Stimulated activated CD8-positive, alpha-beta memory T cell treated with anti-CD3 and anti-CD28 coated beads, Interleukin-4, amount 100 ng/mL, for 4 hours (primary cell): ENCODE data around the gene MACROH2A2.
"Not testable (repeated sequence)": the region's sequence is repeated elsewhere in the genome, so short reads cannot be mapped to it uniquely, and the experiment has no call there.

Source experiments
- DNase-seq, 2 donors: peaks; one replicate each; pipeline ENCODE4 v3.0.0-alpha.2; 2020; ENCODE audit warnings: low read depth in 2 of 2, low spot score in 1 of 2

MACROH2A2 gene

DNA sequence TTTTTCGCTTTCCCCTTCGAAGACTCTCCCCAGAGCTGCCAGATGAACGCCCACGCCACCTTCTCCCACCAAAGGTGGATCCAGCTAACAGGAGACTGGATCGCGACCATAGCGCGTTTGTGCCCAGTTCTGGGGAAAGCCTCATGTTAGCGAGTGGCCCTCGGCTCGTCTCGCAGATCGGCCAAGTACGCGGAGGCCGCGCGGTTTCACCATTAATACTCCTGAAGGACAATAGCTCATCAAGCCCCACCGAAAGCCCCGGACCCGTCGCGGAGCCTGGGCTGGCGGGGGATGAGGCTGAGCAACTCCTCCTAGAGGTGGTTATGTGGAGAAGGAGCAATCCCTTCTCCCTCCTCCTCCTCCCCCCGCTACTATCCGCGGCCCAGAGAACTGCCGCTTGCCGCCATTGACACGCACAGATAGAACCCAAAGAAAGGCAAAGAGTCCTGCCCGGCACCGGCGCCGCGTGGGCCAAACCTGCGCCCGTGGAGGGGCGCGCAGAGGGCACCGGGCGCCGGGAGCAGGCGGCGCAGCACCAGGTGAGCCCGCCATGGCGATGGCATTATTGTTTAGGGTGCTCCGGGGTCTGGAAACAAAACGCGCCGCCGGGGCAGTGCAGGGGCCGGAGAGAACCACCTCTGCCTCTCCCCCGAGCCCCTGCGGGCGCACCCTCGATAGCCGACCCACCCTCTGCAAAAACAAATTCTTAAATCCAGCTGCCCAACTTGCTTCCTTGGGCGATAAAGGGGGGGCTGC, at the start of gene MACROH2A2:
Gene MACROH2A2 (plus strand): TSS at position 385 of the 756 bp plus-strand sequence. CDS start 22,813 bp downstream, outside the sequence.
- no peak for DNase-seq

DNA sequence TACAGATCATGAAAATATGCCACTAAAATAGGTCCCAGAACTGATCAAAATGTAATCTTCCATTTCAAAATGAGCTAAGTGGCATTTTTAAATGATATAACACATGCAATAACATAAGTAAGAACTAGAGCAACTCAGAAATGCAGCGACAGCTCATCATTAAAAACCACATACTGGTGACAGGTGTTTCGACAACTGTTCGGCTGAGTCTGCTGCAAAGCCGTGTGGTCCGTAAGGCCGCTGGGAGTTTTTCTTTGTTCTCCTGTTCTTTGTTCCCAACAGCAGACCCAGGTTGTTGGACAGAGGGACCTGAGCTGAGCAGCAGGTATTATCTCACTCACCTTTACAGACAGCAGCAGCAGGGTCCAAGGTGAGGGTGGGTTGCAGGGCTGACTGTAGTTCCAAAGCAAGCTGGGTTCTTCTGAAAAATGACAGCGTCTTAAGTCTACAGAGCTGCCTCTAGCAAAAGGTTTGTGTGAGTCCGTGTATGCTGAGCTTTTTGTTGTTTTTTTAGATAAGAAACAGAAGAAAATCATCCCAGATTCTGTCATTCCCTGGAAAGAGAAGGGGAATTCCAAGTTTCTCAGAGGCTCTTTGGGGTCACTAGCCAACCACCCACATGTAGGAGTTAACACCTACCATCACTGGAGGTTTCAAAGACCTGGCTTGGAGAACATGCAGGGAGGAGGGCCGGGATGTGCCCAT, 45.4 kb upstream of the MACROH2A2 start:
- DNase-seq: no peak

DNA sequence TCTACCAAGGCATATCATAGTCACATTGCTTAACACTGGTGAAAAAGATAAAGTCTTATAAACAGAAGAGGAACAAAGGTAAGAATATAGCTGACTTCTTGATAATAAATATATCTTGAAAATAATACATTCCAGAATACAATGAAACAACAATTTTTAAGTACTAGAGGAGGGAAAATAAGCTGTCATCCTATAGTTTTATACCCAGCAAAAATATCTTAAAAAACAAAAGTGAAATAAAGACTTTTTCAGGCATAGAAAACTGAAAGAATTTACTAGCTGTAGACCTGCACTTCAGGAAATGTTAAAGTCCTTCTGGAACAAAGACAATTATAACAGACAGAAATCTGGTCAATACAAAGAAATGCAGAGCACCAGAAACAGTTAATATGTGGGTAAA, 21.4 kb upstream of the MACROH2A2 start:
- DNase-seq: no peak

DNA sequence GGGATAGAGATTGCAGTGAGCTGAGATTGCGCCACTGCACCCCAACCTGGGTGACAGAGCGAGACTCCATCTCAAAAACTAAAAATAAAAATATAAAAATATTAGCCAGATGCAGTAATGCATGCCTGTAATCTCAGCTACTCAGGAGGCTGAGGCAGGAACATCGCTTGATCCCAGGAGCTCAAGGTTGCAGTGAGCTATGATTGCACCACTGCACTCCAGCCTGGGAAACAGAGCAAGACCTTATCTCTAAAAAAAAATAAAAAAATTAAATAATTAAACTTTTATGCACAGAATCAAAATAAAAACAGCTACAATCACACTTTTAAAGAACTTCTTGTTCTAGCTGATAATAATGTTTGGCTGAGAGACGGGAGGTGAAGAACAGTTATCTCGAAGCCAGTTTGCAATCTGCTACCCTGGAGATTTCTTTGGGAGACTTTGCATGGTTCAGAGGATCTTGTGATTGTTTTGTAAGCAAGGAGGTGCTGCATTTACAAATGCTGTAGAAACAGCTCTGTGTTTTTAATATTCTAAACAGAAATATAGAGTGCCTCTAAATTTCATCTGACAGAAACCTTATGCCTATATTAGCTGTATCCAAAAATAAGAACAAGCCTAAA, 19.9 kb upstream of the MACROH2A2 start:
- DNase-seq: no peak

DNA sequence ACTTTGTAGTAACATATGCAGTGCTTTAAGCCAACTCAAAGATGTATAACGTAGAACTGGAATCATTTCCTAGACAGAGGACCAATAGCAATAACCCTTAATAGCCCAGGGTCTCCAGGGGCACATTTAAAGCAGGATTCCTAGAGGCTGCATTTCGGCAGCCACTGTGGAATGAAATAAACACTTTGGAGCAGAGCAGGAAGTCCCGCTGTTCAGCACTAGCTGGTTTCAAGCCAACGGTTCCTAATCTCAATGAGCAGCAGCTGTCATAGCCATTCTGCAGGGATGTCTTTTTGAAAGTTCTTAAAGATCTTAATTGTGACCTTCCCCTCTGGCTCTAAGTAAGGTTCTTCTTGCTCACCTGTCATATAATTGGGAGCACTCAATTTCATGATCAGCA, 18.4 kb upstream of the MACROH2A2 start:
- no peak for DNase-seq

DNA sequence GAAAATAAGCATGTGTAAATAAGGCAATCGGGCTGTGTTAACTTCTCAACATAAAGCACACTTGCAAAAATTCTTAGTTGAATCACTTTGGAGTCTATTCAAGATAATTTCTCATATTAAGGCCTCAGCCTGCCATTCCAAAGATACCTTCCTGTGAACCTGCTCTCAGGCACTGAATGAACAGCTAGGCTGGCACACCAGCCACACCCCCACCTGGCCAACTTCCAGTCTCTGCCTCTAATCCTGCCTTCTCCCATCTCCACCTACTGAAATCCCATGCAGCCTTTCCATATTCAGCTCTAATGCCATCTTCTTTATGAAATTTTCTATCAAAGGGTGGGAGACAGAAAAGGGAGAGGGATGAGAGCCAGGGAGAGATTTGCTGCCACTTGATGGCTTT, 17.1 kb upstream of the MACROH2A2 start:
- DNase-seq: no peak

DNA sequence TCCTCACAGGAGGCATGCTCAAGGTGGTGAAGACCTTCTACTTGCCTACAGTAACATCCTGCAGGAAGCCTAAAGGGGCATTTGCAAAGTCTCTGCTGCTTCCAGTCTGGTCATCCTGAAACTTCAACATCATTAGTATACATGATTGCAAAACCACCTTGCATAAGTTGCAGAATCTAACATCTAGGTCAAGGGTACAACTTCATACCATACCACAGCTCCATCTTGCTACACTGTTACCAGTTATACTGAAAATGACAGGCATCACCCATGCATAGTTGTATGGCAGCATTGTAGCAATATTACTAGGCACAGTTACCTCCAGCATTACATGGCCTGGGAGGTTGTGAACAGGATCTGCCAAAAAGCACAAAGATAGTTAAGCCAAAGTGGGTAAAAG, 13.7 kb upstream of the MACROH2A2 start:
- DNase-seq: no peak

DNA sequence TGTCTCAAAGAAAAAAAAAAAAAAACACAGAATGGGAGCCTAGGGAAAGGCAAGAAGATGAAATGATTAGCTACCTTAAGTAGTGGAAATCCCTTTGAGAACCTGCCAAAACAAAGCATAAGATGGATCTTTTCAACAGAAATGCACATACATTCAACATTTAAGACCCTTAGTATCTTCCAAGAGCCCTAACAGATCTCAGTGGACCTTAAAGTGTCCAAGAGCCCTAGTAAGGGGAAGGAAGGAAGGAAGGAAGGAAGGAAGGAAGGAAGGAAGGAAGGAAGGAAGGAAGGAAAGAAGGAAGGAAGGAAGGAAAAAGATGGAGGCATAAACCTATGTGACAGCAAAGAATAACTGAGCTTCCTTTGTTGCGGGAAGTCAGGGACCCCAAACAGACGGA, 11.6 kb upstream of the MACROH2A2 start:
- no peak for DNase-seq

DNA sequence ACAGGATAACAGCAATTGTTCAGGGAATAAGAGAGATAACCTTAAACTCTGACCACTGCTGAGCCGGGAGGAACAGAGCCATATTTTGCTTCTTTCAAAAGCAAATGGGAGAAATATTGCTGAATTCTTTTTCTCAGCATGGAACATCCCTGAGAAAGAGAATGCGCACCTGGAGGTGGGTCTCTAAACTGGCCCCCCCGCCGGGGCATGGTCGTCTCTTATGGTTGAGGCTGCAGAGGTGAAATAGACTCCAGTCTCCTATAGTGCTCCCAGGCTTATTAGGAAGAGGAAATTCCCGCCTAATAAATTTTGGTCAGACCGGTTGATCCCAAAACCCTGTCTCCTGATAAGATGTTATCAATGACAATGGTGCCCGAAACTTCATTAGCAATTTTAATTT, 10.9 kb upstream of the MACROH2A2 start:
- DNase-seq: not testable (repeated sequence)

DNA sequence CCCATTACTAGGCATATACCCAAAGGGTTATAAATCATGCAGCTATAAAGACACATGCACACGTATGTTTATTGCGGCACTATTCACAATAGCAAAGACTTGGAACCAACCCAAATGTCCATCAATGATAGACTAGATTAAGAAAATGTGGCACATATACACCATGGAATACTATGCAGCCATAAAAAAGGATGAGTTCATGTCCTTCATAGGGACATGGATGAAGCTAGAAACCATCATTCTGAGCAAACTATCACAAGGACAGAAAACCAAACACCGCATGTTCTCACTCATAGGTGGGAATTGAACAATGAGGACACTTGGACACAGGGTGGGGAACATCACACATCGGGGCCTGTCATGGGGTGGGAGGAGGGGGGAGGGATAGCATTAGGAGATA, 5.6 kb upstream of the MACROH2A2 start:
- not testable (repeated sequence) for DNase-seq

DNA sequence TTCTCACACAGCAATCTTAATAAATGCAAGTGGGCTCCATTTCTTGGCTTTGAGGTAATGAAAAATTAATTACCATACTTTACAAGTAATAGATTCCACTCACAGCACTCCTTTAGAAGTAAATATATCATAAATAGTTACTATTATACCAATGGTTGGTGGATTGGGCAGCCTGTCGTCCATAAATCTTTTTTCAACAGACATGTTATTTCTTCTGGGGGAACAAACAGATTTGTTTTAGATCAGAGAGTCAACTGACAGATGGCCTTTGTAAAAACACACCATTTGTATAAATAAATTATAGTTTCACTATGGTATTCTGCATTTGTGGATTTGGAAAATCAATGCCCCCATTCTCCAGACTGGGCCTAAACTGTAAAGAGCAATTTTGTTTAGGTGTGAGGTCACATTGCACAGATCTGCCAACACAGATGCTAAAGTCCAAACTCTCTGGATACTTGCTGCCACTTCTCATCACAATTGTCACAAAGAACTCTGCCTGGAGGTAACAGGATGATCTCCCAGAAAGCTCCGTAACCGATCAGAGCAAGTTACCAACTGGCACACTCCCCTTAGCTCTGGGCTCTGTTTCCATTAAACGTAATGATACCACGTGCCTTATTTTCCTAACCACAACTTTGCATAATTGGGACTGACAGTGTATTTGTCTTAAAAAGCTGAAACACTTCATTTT, 4.5 kb upstream of the MACROH2A2 start:
- DNase-seq: no peak

DNA sequence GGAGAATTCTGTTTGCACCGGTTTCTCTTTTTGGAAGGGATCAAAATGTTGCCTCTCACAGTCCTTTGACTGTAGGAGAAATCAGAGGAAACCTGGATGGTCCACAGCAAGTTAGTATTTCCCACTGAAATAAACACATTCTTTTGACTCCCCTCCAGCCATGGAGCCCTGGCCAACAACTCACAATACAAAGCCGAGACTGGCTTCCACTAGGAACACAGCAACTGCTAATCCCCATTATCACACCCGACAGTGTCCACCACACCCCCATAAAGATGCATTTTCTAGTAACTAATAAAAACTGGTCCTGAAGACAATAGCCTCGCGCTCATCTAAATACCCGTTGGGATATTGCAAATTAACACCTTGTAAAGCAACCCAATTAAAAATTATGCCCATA, 798 bp upstream of the MACROH2A2 start:
- DNase-seq: no peak

DNA sequence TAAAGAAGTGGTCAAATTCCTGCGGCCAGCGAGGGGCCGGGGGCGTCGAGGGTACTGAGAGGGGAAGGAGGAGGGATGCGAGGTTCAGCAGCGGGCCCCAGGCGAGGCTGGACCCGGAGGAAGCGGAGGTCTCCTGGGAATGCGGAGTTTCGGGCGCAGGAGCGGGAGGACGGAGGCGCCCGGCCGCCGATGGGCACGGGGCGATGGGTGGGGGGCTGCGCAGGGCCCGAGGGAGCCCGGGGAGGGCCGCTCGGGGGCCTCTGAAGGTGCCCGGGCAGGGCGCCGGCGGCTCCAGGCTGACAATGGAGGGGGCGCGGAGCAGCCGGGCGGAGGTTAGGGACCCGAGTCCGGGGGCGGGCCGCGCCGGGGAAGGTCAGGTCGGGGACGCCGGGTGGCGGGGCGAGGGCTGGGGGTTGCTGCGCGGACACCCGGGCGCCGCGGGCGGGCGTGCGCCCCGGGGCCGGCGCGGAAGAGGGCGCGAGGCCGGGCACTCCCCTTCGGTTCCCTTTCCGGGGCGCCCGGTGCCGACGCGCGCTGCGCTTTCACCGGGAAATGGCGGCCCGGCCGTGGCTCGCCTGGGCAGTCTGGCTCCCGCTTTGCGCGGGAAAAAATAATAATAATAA, 683 bp downstream of the MACROH2A2 start:
- no peak for DNase-seq

DNA sequence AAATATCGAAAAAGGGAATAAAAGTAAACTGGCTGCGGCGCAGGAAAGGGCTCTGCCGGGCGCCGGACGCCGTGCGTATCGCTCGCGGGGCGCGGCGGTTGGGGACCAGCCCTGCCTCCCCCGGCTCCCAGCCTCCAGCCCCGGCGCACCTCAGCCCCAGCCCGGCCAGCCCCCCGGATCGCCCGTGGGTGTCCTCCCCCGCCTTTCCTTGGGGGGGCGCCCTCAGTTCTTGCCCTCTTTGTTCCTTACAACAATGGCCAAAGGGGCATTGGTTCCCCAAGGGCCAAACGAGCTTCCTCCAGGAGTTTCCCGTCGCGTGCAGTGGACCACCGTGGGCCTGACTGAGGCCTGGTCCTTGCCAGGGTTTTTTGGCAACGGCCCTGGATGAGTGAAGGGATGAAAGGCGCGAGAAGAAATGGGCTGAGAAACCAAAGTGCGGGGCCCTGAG, 1.2 kb downstream of the MACROH2A2 start:
- no peak for DNase-seq

DNA sequence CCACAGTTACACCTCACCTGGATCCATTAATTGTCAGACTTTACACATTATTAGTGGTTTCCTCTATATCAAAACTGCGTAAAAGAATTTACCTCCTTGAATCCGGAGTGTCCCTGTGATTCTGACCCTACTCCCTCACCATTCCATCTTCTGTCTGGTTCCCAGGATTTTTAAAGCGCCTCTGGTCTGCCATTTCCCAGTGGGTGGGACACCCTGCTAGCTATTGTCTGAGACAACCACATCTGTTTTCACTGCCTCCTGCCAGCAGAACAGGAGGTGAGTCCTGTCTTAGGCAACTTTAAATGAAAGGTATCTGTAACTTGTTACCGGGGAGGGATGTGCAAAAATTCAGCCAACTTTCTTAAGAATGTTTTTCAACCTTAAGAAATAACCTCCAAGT, 2.3 kb downstream of the MACROH2A2 start:
- DNase-seq: no peak

DNA sequence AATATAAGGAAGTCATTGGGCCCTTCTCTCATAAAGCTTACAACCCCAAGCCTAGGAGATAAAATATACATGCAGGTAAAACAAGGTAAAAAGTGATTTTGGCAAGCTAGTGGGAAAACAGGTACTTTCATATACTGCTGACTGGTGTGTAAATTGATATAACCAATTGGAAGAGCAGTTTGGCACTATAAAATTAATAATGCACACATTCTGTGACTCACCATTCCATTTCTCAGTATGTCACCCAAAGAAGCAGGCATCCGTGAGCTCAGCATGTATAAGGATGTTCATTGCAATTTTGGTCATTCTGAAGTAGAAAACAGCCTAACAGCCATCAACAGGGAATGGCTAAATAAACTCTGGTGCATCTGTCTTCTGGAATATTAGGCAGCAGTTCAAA, 2.9 kb downstream of the MACROH2A2 start:
- no peak for DNase-seq

DNA sequence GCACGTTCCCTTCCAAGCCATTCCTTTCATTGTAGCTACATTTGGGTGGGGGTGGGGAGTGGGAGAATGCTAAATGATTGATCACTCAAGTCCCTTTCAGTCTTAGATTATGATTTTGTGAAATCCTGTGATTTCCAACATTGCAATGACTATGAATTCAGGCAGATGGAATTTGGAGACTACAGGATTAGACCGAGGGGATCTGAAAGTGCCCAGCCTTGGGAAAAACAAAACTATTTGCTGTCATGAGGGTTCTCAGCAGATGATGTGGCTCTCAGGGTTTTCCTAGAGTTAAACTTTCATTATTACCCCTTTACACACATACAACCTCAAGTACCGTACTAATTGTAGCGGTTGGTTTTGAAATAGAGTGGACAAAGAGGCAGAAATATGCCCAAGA, 4.7 kb downstream of the MACROH2A2 start:
- no peak for DNase-seq

DNA sequence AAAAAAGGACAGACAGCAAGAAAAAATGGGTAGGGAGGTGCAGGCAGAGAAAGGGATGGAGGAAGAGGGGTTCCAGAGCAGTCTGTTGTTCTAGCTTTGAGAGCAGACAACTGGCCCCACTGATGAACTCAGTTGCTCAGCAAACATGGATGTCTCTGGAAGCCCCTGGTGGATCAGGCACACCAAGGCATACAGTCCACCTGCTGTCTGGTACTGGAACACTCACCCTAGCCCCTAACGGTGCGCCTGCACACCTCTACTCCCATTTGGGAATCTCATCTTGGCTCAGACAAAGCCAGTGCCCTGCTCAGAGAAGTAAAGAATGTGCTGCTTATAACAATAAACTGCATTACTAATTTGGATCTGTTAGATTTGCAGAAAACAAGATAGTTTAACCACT, 7.7 kb downstream of the MACROH2A2 start:
- no peak for DNase-seq

DNA sequence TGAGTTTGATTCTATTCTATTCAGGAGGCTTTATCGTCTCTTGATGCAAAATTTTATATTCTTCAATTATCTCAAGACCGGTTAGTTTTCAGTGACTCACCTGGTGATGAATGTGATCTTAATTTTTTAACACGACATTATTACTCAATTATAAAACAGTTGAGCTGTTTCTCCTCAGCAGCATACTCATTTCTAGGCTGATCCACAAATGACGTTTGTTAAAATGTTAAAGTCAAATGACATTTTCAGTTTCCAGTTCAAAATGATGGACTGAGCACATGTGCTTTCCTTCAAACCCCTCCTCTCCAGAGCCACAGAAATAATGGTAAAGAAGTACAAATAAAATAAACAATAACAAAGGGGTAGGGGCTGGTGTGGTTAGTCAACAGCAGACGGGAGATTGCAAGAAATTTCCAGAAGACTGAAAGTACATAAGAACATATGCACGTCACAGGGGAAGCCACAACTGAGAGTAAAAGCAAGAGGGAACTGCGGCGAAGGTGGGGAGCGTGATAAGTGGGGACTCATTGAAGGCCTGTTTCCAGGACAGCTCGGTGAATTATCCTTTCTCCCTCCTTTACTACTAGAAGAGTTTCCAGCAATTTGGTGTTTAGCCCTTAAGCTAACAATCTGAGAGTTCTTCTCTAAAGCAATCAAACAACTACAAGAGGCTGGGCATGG, 10.9 kb downstream of the MACROH2A2 start:
- DNase-seq: no peak

DNA sequence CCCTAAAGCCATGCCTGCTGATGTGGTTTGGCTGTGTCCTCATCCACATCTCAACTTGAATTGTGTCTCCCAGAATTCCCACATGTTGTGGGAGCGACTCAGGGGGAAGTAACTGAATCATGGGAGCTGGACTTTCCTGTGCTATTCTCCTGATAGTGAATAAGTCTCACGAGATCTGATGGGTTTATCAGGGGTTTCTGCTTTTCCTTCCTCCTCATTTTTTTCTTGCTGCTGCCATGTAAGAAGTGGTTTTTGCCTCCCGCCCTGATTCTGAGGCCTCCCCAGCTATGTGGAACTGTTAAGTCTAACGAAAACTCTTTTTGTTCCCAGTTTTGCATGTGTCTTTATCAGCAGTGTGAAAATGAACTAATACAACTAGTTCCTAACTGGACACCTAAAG, 11.8 kb downstream of the MACROH2A2 start:
- DNase-seq: no peak

DNA sequence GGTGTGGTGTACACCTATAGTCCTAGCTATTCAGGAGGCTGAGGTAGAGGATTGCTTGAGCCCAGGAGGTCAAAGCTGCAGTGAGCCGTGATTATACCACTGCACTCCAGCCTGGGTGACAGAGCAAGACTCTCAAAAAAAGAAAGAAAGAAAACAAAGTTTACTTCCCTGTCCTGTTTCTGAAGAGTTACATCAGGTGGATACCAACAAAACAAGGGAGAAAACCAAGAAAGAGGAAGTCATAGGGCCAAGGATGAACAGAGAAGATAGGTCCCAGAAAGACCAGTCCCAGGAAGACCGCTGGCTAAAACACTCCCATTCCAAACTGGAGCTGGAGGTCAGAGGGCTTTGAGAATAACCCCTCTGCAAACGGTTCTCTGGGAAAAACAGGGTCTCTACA, 13.5 kb downstream of the MACROH2A2 start:
- DNase-seq: no peak
